HL-60 (cell line): Measurements from ENCODE around the gene PBX1.
"Not testable (repeated sequence)": the region's sequence is repeated elsewhere in the genome, so short reads cannot be mapped to it uniquely, and the experiment has no call there.

ENCODE experiments used
- DNase-seq, 2 experiments: peaks; one replicate each; pipeline ENCODE4 v3.0.0-alpha.2; 2010 to 2020; ENCODE audit warnings: low read depth in 1 of 2, low spot score in 1 of 2
- H3K27ac ChIP-seq: fragments of 250-450 bp; sonication (Bioruptor Pico); replicated peaks from 2 replicates; pipeline ENCODE4 v1.5.1; 2020; ENCODE audit warnings: mild to moderate bottlenecking, moderate library complexity
- H3K27me3 ChIP-seq: fragments of 250-450 bp; sonication (Bioruptor Pico); 2 replicates; pipeline ENCODE4 v1.5.1; 2021; ENCODE audit warnings: mild to moderate bottlenecking, moderate library complexity; ENCODE audit not compliant: insufficient read depth, poor library complexity, severe bottlenecking
- H3K4me3 ChIP-seq: replicated peaks from 2 replicates; pipeline ENCODE4 v1.5.1; 2011; ENCODE audit warnings: mild to moderate bottlenecking, control low read depth, low read length; ENCODE audit not compliant: insufficient read depth
- GABPA ChIP-seq: IDR thresholded peaks from 2 replicates; pipeline ENCODE4 v1.6.1; 2012; ENCODE audit warnings: low read depth
- POLR2AphosphoS5 ChIP-seq: IDR thresholded peaks from 2 replicates; pipeline ENCODE4 v1.6.1; 2012; ENCODE audit warnings: low read depth
- SPI1 ChIP-seq: IDR thresholded peaks from 2 replicates; pipeline ENCODE4 v1.6.1; 2012; ENCODE audit warnings: low read depth, mild to moderate bottlenecking, borderline replicate concordance
- TF ChIP-seq, protein P1 (sequence below): IDR thresholded peaks from 2 replicates; pipeline ENCODE4 v1.6.1; 2012; ENCODE audit warnings: low read depth; ENCODE audit not compliant: insufficient replicate concordance
- TF ChIP-seq, protein P2 (sequence below): IDR thresholded peaks from one replicate; pipeline ENCODE4 v1.5.1; 2011; ENCODE audit warnings: low read length, control low read depth, inconsistent platforms; ENCODE audit not compliant: insufficient read depth

The PBX1 gene

DNA sequence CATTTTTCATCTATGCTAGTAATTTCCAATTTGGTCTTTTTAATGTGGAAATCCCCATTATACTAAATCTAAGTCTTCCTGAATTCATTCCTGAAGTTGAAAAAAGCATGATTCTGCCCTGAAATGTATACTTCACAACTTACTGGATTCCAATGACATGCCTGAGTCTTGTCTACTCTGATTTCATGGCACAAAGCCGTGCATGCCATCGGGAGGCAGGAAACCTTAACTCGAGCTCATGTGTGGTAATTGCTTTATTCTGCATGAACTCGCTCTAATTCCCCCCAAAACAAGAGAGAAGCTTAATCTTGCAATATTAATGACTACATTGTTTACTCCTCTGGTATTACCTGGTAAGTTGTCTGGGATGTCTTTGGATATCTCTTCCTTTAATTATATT lies 39.6 kb upstream of the PBX1 start:
- Histone ChIP-seq H3K4me3 (no peak overlapping the region), H3K27ac (no peak overlapping the region), H3K27me3 (no peaks in the 10 kb centered on the region)
- no peak for TF ChIP-seq GABPA
- TF ChIP-seq, protein P1, sequence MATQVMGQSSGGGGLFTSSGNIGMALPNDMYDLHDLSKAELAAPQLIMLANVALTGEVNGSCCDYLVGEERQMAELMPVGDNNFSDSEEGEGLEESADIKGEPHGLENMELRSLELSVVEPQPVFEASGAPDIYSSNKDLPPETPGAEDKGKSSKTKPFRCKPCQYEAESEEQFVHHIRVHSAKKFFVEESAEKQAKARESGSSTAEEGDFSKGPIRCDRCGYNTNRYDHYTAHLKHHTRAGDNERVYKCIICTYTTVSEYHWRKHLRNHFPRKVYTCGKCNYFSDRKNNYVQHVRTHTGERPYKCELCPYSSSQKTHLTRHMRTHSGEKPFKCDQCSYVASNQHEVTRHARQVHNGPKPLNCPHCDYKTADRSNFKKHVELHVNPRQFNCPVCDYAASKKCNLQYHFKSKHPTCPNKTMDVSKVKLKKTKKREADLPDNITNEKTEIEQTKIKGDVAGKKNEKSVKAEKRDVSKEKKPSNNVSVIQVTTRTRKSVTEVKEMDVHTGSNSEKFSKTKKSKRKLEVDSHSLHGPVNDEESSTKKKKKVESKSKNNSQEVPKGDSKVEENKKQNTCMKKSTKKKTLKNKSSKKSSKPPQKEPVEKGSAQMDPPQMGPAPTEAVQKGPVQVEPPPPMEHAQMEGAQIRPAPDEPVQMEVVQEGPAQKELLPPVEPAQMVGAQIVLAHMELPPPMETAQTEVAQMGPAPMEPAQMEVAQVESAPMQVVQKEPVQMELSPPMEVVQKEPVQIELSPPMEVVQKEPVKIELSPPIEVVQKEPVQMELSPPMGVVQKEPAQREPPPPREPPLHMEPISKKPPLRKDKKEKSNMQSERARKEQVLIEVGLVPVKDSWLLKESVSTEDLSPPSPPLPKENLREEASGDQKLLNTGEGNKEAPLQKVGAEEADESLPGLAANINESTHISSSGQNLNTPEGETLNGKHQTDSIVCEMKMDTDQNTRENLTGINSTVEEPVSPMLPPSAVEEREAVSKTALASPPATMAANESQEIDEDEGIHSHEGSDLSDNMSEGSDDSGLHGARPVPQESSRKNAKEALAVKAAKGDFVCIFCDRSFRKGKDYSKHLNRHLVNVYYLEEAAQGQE, result no peak
- DNase-seq, result no peak

DNA sequence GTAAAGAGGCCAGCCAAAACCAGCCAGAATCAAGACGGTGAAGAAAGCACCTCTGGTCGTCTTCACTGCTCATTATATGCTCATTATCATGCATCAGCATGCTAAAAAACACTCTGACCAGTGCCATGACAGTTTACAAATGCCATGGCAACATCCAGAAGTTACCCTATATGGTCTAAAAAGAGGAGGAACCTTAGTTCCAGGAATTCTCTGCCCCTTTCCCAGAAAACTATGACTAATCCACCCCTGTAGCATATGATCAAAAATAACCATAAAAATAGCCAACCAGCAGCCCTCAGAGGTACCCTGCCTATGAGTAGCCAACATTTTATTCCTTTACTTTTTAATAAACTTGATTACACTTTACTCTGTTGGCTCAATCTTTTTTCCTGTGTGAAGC lies 34.2 kb upstream of the PBX1 start:
- TF ChIP-seq, protein P1, result no peak
- TF ChIP-seq SPI1, result no peak
- TF ChIP-seq GABPA, result no peak
- TF ChIP-seq, protein P2, sequence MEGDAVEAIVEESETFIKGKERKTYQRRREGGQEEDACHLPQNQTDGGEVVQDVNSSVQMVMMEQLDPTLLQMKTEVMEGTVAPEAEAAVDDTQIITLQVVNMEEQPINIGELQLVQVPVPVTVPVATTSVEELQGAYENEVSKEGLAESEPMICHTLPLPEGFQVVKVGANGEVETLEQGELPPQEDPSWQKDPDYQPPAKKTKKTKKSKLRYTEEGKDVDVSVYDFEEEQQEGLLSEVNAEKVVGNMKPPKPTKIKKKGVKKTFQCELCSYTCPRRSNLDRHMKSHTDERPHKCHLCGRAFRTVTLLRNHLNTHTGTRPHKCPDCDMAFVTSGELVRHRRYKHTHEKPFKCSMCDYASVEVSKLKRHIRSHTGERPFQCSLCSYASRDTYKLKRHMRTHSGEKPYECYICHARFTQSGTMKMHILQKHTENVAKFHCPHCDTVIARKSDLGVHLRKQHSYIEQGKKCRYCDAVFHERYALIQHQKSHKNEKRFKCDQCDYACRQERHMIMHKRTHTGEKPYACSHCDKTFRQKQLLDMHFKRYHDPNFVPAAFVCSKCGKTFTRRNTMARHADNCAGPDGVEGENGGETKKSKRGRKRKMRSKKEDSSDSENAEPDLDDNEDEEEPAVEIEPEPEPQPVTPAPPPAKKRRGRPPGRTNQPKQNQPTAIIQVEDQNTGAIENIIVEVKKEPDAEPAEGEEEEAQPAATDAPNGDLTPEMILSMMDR, result no peak
- DNase-seq, result no peak
- no peak overlapping the region for H3K27ac ChIP-seq
- no peak overlapping the region for H3K4me3 ChIP-seq
- H3K27me3 ChIP-seq, result no peaks in the 10 kb centered on the region

DNA sequence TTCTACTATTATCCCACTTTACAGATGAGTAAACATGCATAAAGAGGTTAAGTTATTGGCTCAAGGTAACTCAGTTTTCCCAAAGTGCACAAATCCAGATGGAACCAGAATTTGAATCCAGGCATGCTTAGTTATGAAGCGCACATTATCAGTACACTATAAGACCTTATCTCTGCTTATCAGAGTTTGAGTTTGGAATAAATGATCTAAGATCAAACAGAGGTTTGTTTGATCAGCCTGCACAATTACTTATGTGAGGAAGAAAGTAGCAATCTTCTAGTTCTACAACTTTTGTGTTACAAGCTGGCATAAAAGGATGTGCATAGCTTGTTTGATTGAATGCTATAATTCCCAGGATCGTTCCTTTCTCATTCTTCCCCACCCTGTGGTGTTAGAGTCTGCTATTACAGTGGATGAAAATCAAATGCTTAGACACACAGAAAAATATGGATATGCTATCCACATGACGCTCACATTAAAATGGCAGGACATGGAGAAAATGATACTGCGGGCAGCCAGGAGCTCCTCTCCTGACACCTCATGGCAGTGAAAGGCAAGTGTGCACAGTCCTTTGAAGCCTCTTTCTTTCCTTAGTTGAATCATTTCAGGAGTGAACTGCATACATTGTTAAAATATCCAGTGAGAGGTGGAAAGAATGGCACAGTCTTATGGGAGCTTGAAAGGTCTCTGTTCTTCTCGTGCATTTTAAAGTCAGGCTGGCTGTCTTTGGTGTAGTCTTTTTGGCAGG lies 23.9 kb upstream of the PBX1 start:
- Histone ChIP-seq H3K4me3 (no peak overlapping the region), H3K27me3 (no peaks in the 10 kb centered on the region), H3K27ac (no peak overlapping the region)
- no peak for DNase-seq
- TF ChIP-seq, protein P2, result no peak
- TF ChIP-seq GABPA, result no peak
- no peak for TF ChIP-seq POLR2AphosphoS5
- TF ChIP-seq, protein P1, result no peak
- TF ChIP-seq SPI1, result no peak

DNA sequence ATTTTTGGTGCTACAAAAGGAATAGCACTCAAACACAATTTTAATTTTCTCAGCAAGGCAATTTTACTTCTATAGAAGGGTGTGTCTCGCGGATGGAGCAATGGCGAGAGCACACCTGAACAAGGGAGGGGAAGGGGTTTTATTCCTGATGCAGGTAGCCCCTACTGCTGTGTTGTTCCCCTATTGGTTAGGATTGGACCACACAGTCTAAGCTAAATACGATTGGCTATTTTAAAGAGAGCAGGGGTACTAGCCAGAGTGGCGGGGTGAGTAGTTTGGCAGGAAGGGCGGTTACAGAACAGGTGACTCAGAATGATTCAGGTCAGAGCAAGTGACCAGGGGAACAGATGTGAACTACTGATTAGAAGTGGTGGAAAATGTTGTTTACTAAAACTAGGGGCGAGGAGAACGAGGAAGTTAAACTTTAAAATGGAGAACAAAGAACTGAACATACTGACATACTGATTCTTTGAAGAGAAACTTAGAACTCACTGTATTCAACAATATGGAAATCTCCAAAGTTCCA lies 6.5 kb upstream of the PBX1 start:
- DNase-seq, H3K4me3 ChIP-seq, H3K27ac ChIP-seq, H3K27me3 ChIP-seq: not testable (repeated sequence)
